Thyroid gland (tissue), 4 donors: ENCODE measurements around the gene LMF2. TPM values are rescaled to one million over a fixed set of nuclear protein-coding genes. Genes with fewer than 3 reads are reported as not detected.

Source experiments
- DNase-seq, 2 donors: peaks; one replicate each; pipeline ENCODE4 v3.0.0-alpha.2; 2019
- H3K27ac ChIP-seq, 3 donors: fragments of 200-600 bp; sonication (generic); 1 replicate in 2 of 3; 2 replicates in 1 of 3; pipeline ENCODE4 v1.5.1; 2016 to 2019; ENCODE audit warnings: mild to moderate bottlenecking in 1 of 3, moderate library complexity in 1 of 3
- H3K27me3 ChIP-seq: fragments of 200-600 bp; sonication (generic); one replicate; pipeline ENCODE4 v1.5.1; 2019
- H3K36me3 ChIP-seq, 2 donors: fragments of 200-600 bp; sonication (generic); one replicate each; pipeline ENCODE4 v1.5.1; 2016 to 2019
- H3K4me1 ChIP-seq, 2 donors: fragments of 200-600 bp; sonication (generic); one replicate each; pipeline ENCODE4 v1.5.1; 2017 to 2019
- H3K4me3 ChIP-seq, 3 donors: fragments of 200-600 bp; sonication (generic); replicated peaks in 1 of 3; 1 replicate in 2 of 3; 2 replicates in 1 of 3; pipeline ENCODE4 v1.5.1; 2016; ENCODE audit warnings: mild to moderate bottlenecking in 1 of 3
- H3K9me3 ChIP-seq: fragments of 200-600 bp; sonication (generic); one replicate; pipeline ENCODE4 v1.5.1; 2017
- CTCF ChIP-seq, 6 experiments: fragments of 200-600 bp in 3 of 6; fragments of 450-650 bp in 3 of 6; sonication (generic) in 3 of 6; IDR thresholded peaks; one replicate each; pipeline ENCODE4 v1.5.1; 2016 to 2019; ENCODE audit warnings: antibody characterized with exemption in 6 of 6, mild to moderate bottlenecking in 2 of 6, inconsistent platforms in 1 of 6, moderate library complexity in 1 of 6
- POLR2A ChIP-seq, 2 donors: fragments of 450-650 bp; IDR thresholded peaks; one replicate each; pipeline ENCODE4 v1.6.1; 2017; ENCODE audit warnings: antibody characterized with exemption in 2 of 2, mild to moderate bottlenecking in 2 of 2, moderate library complexity in 1 of 2
- WGBS, 2 donors: methylation state at CpG; one replicate each; pipeline ENCODE4 v1.1.5; 2017; 5-methylcytosine and 5-hydroxymethylcytosine counted together
- intact Hi-C: fragments of 100-400 bp; cut with DNase I; formaldehyde crosslinking; loops from one replicate; pipeline ENCODE4 v1.15.1; 2023
- total RNA-seq, 4 donors: library from RNA; depleted of rRNA; stranded (reverse); fragments of >200 nt; gene quantifications; one replicate each; pipeline ENCODE4 v1.2.3, GENCODE V29; 2016

The LMF2 gene
- total RNA-seq: 100 to 1,000 TPM in 2 of 4 donors, 10 to 100 TPM in 2; 53.2 to 117 (median 96.6) TPM

- DNase-seq: peak; percentile 87 to 89
- Histone ChIP-seq H3K27me3 (no peaks in the 10 kb centered on the region), H3K27ac (peak within 1 kb of the TSS; percentile 65 to 92 (median 89)), H3K4me3 (peak within 1 kb of the TSS; percentile 87 to 98 (median 91)), H3K4me1 (peaks cover 9 to 16% of the 10 kb centered on the region in 2 donors), H3K36me3 (peaks cover 22 to 25% of the 10 kb centered on the region in 2 donors), H3K9me3 (no peaks in the 10 kb centered on the region)
- TF ChIP-seq CTCF (IDR thresholded peaks at IDR 0.05) (no peak), POLR2A (IDR thresholded peaks at IDR 0.05) (peak in 1 of 2 donors; percentile 48)
- intact Hi-C loops: loop anchor here (10.0 kb wide), 1 partner anchor 263 kb away; the partner anchor contains the start of gene TUBGCP6
- 1% methylated on average over 11 of the region's 62 CpGs; no CpG with 5 or more reads in 1 of the 2 donors for WGBS, 2 donors
Observed at GRCh38 chr22:50507421-50507990, at the start of gene LMF2. Gene LMF2, minus strand, starts transcription at chr22:50507702. Its CDS starts 27 bp downstream, at chr22:50507675.

- Histone ChIP-seq H3K9me3 (no peaks in the 10 kb centered on the region), H3K36me3 (no peaks in the 10 kb centered on the region), H3K27me3 (no peaks in the 10 kb centered on the region), H3K4me3 (no peak overlapping the region), H3K27ac (no peak overlapping the region), H3K4me1 (no peaks in the 10 kb centered on the region)
- no peak for DNase-seq
- intact Hi-C loops: no loop called here
- no peak for TF ChIP-seq POLR2A (IDR thresholded peaks at IDR 0.05)
- TF ChIP-seq CTCF (IDR thresholded peaks at IDR 0.05): no peak
- WGBS, 2 donors: 89% methylated on average over 5 of the region's 5 CpGs
Observed at GRCh38 chr22:50556703-50557102, 49.2 kb upstream of the LMF2 start.

- intact Hi-C loops: no loop called here
- H3K4me1 ChIP-seq: peaks cover 0 to 5% of the 10 kb centered on the region in 2 donors
- no peaks in the 10 kb centered on the region for H3K36me3 ChIP-seq
- no peak overlapping the region for H3K4me3 ChIP-seq
- no peak for DNase-seq
- 73 to 81% methylated on average over 8 of the region's 8 CpGs for WGBS, 2 donors
- no peaks in the 10 kb centered on the region for H3K27me3 ChIP-seq
- TF ChIP-seq CTCF (IDR thresholded peaks at IDR 0.05) (no peak), POLR2A (IDR thresholded peaks at IDR 0.05) (no peak)
- no peak overlapping the region for H3K27ac ChIP-seq
- no peaks in the 10 kb centered on the region for H3K9me3 ChIP-seq
Observed at GRCh38 chr22:50553310-50553709, 45.8 kb upstream of the LMF2 start.

GRCh38 chr22:50551160-50551752, 43.8 kb upstream of the LMF2 start:
- intact Hi-C loops: no loop called here
- TF ChIP-seq POLR2A (IDR thresholded peaks at IDR 0.05) (no peak), CTCF (IDR thresholded peaks at IDR 0.05) (no peak)
- no peak for DNase-seq

GRCh38 chr22:50550395-50550794, 42.9 kb upstream of the LMF2 start:
- Histone ChIP-seq H3K27ac (no peak overlapping the region), H3K9me3 (no peaks in the 10 kb centered on the region), H3K4me1 (peaks cover 0 to 7% of the 10 kb centered on the region in 2 donors), H3K4me3 (no peak overlapping the region), H3K36me3 (no peaks in the 10 kb centered on the region), H3K27me3 (no peaks in the 10 kb centered on the region)
- 87 to 93% methylated on average over 8 of the region's 8 CpGs for WGBS, 2 donors
- DNase-seq: no peak
- intact Hi-C loops: no loop called here
- TF ChIP-seq POLR2A (IDR thresholded peaks at IDR 0.05): no peak
- no peak for TF ChIP-seq CTCF (IDR thresholded peaks at IDR 0.05)

More at GRCh38 chr22:50551160-50551752, 43.8 kb upstream of the LMF2 start:
- Histone ChIP-seq H3K27ac (no peak overlapping the region), H3K36me3 (no peaks in the 10 kb centered on the region), H3K27me3 (no peaks in the 10 kb centered on the region), H3K4me1 (peaks cover 0 to 7% of the 10 kb centered on the region in 2 donors), H3K4me3 (no peak overlapping the region), H3K9me3 (no peaks in the 10 kb centered on the region)
- WGBS, 2 donors: 91 to 97% methylated on average over 7 to 9 of the region's 11 CpGs
